CD14-positive monocyte (primary cell): ENCODE data around the gene POLR3C. TPM values are rescaled to one million over a fixed set of nuclear protein-coding genes. Genes with fewer than 3 reads are reported as not detected.

Source experiments
- DNase-seq, 3 donors: peaks; one replicate each; pipeline ENCODE4 v3.0.0-alpha.2; 2011 to 2022
- H2AFZ ChIP-seq: 2 replicates; pipeline ENCODE4 v1.6.0; 2012; ENCODE audit warnings: mild to moderate bottlenecking, low read depth, low read length, inconsistent platforms; ENCODE audit not compliant: insufficient read depth, poor library complexity, severe bottlenecking
- H3K27ac ChIP-seq, 2 donors: 1 replicate in 1 of 2; 2 replicates in 1 of 2; pipeline ENCODE4 v1.5.1; 2012 to 2013; ENCODE audit warnings: low read length in 2 of 2, control low read depth in 1 of 2, inconsistent platforms in 1 of 2, low read depth in 1 of 2, mild to moderate bottlenecking in 1 of 2
- H3K27me3 ChIP-seq, 2 donors: one replicate each; pipeline versions ENCODE4 v1.6.0 to v1.6.1; 2011 to 2013; ENCODE audit warnings: low read length in 2 of 2; ENCODE audit not compliant: control insufficient read depth in 2 of 2, insufficient read depth in 2 of 2
- H3K36me3 ChIP-seq, 2 donors: replicated peaks in 1 of 2; 1 replicate in 1 of 2; 2 replicates in 1 of 2; pipeline versions ENCODE4 v1.5.1 to v1.6.1; 2012 to 2013; ENCODE audit warnings: low read length in 2 of 2, control low read depth in 1 of 2, inconsistent platforms in 1 of 2, mild to moderate bottlenecking in 1 of 2; ENCODE audit not compliant: insufficient read depth in 2 of 2, control insufficient read depth in 1 of 2
- H3K4me1 ChIP-seq, 2 donors: 1 replicate in 1 of 2; 2 replicates in 1 of 2; pipeline versions ENCODE4 v1.5.1 to v1.6.1; 2012 to 2013; ENCODE audit warnings: low read length in 2 of 2, control low read depth in 1 of 2, inconsistent platforms in 1 of 2, mild to moderate bottlenecking in 1 of 2, moderate library complexity in 1 of 2; ENCODE audit not compliant: insufficient read depth in 2 of 2, control insufficient read depth in 1 of 2
- H3K4me2 ChIP-seq: replicated peaks from 2 replicates; pipeline ENCODE3; 2012; ENCODE audit warnings: low read length, moderate library complexity, mild to moderate bottlenecking; ENCODE audit not compliant: poor library complexity, severe bottlenecking; ENCODE audit errors: extremely low read depth
- H3K4me3 ChIP-seq, 3 experiments: fragments of 200-600 bp in 1 of 3; sonication (generic) in 1 of 3; replicated peaks in 1 of 3; 1 replicate in 2 of 3; 2 replicates in 1 of 3; pipeline ENCODE4 v1.5.1; 2011 to 2013; ENCODE audit warnings: low read length in 3 of 3, mild to moderate bottlenecking in 3 of 3, control low read depth in 2 of 3, low read depth in 2 of 3, inconsistent platforms in 1 of 3, moderate library complexity in 1 of 3
- H3K79me2 ChIP-seq: 2 replicates; pipeline ENCODE4 v1.6.0; 2012; ENCODE audit warnings: mild to moderate bottlenecking, control low read depth, inconsistent platforms, low read length, moderate library complexity; ENCODE audit not compliant: insufficient read depth
- H3K9ac ChIP-seq: 2 replicates; pipeline ENCODE4 v1.6.0; 2017; ENCODE audit warnings: low read length, mild to moderate bottlenecking; ENCODE audit not compliant: insufficient read depth, poor library complexity, severe bottlenecking
- H3K9me3 ChIP-seq, 2 donors: replicated peaks in 1 of 2; 1 replicate in 1 of 2; 2 replicates in 1 of 2; pipeline versions ENCODE4 v1.5.1 to v1.6.1; 2012 to 2013; ENCODE audit warnings: low read length in 2 of 2, control low read depth in 1 of 2; ENCODE audit not compliant: control insufficient read depth in 1 of 2, insufficient read depth in 1 of 2
- H4K20me1 ChIP-seq: 2 replicates; pipeline ENCODE4 v1.6.0; 2012; ENCODE audit warnings: mild to moderate bottlenecking, low read length, control low read depth, moderate library complexity; ENCODE audit not compliant: insufficient read depth
- H3K27ac Mint-ChIP-seq, 7 donors: one replicate each; pipeline ENCODE4 v1.8.0; 2020; ENCODE audit warnings: mild to moderate bottlenecking in 7 of 7, mixed read lengths in 7 of 7, moderate library complexity in 6 of 7, inconsistent platforms in 2 of 7
- H3K27me3 Mint-ChIP-seq, 3 donors: one replicate each; pipeline ENCODE4 v1.8.0; 2021 to 2022; ENCODE audit warnings: low read depth in 3 of 3, mild to moderate bottlenecking in 3 of 3, mixed read lengths in 3 of 3, moderate library complexity in 3 of 3, inconsistent platforms in 1 of 3
- H3K36me3 Mint-ChIP-seq, 2 donors: one replicate each; pipeline ENCODE4 v1.8.0; 2020; ENCODE audit warnings: mixed read lengths in 2 of 2, inconsistent platforms in 1 of 2, mild to moderate bottlenecking in 1 of 2
- H3K4me1 Mint-ChIP-seq: one replicate; pipeline ENCODE4 v1.8.0; 2020; ENCODE audit warnings: mild to moderate bottlenecking, mixed read lengths
- H3K4me3 Mint-ChIP-seq, 2 donors: one replicate each; pipeline ENCODE4 v1.8.0; 2020; ENCODE audit warnings: mild to moderate bottlenecking in 2 of 2, mixed read lengths in 2 of 2, moderate library complexity in 1 of 2
- H3K9me3 Mint-ChIP-seq, 7 donors: one replicate each; pipeline ENCODE4 v1.8.0; 2020 to 2022; ENCODE audit warnings: mixed read lengths in 7 of 7, mild to moderate bottlenecking in 6 of 7, moderate library complexity in 6 of 7, inconsistent platforms in 2 of 7
- CTCF ChIP-seq: fragments of 200-600 bp; IDR thresholded peaks from one replicate; pipeline ENCODE4 v1.8.0; 2022; ENCODE audit warnings: antibody characterized with exemption, mild to moderate bottlenecking
- WGBS: methylation state at CpG from one replicate; pipeline ENCODE4 v1.1.5; 2013; ENCODE audit warnings: missing lambda C conversion rate; ENCODE audit not compliant: insufficient coverage; 5-methylcytosine and 5-hydroxymethylcytosine counted together
- intact Hi-C, 2 donors: fragments of 100-400 bp; cut with micrococcal nuclease; formaldehyde crosslinking; loops; one replicate each; pipeline versions ENCODE4 v1.15.0 to v1.15.1; 2023
- polyA plus RNA-seq, 3 donors: library from polyadenylated mRNA; depleted of rRNA in 1 of 3; unstranded in 2 of 3; stranded (reverse) in 1 of 3; fragments of 300-500 nt in 2 of 3; fragments of >200 nt in 1 of 3; fragmentation: Illumina TruSeq in 2 of 3; gene quantifications; 1 replicate in 2 of 3; 2 replicates in 1 of 3; pipeline ENCODE4 v1.2.3, GENCODE V29; 2012 to 2021

POLR3C gene
- polyA plus RNA-seq, 3 donors: 23.5 to 41.3 (median 30.5) TPM

- intact Hi-C loops: no loop called here
- H3K79me2 ChIP-seq: no peaks in the 10 kb centered on the region
- H3K9ac ChIP-seq: no peak overlapping the region
- no peaks in the 10 kb centered on the region for H3K4me1 ChIP-seq
- no peaks in the 10 kb centered on the region for H3K27me3 ChIP-seq
- WGBS: no CpG with 5 or more reads among the region's 1 CpG
- Mint-ChIP-seq H3K36me3 (peaks cover 79 to 96% of the 10 kb centered on the region in 2 donors), H3K4me1 (no peaks in the 10 kb centered on the region), H3K27me3 (peaks cover 0 to 2% (median 0%) of the 10 kb centered on the region in 3 donors), H3K27ac (no peak overlapping the region), H3K9me3 (no peaks in the 10 kb centered on the region), H3K4me3 (no peak overlapping the region)
- H3K36me3 ChIP-seq: peaks cover 92 to 100% of the 10 kb centered on the region in 2 donors
- H3K9me3 ChIP-seq: no peaks in the 10 kb centered on the region
- H3K4me2 ChIP-seq: no peak overlapping the region
- no peak for TF ChIP-seq CTCF
- H3K27ac ChIP-seq: no peak overlapping the region
- H3K4me3 ChIP-seq: no peak overlapping the region
- DNase-seq: no peak
- no peak overlapping the region for H2AFZ ChIP-seq
- H4K20me1 ChIP-seq: peaks cover 5% of the 10 kb centered on the region
Measured at GRCh38 chr1:145837656-145838055, 13.7 kb downstream of the POLR3C start.

GRCh38 chr1:145843031-145843430 lies 19.0 kb downstream of the POLR3C start:
- H3K36me3 Mint-ChIP-seq: peaks cover 49 to 50% of the 10 kb centered on the region in 2 donors
- no peaks in the 10 kb centered on the region for H3K9me3 Mint-ChIP-seq
- Histone ChIP-seq H3K9ac (no peak overlapping the region), H4K20me1 (no peaks in the 10 kb centered on the region), H3K4me2 (no peak overlapping the region), H3K27me3 (no peaks in the 10 kb centered on the region), H3K9me3 (no peaks in the 10 kb centered on the region), H3K36me3 (peaks cover 51 to 65% of the 10 kb centered on the region in 2 donors), H3K4me1 (peaks cover 19 to 25% of the 10 kb centered on the region in 2 donors), H3K4me3 (no peak overlapping the region), H2AFZ (no peak overlapping the region), H3K27ac (no peak overlapping the region), H3K79me2 (no peaks in the 10 kb centered on the region)
- TF ChIP-seq CTCF: no peak
- WGBS: no CpG with 5 or more reads among the region's 3 CpGs
- peaks cover 0 to 3% (median 0%) of the 10 kb centered on the region in 3 donors for H3K27me3 Mint-ChIP-seq
- H3K4me1 Mint-ChIP-seq: peaks cover 6% of the 10 kb centered on the region
- H3K4me3 Mint-ChIP-seq: no peak overlapping the region
- DNase-seq: no peak
- no peak overlapping the region for H3K27ac Mint-ChIP-seq
- intact Hi-C loops: no loop called here
